ENCODE results near the gene VSIR.

Gene VSIR

DNA sequence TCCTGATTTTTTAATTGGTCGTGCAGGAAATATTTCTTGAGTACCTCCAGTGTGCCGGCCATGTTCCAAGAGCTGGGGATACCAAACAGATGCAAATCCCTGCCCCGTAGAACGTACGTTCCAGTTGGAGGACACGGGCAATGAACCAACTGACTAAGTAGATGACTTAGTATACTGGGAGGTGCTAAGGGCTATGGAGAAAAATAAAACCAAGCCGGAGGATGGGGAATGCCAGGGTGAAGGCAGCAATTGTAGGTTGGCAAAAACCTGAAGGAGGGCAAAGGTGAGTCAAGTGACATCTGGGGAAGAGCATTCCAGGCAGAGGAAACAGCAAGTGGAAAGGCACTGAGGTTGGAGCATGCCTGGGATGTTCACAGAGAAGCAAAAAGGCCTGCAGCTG, 6.8 kb upstream of the VSIR start:
- TF ChIP-seq, protein P1, sequence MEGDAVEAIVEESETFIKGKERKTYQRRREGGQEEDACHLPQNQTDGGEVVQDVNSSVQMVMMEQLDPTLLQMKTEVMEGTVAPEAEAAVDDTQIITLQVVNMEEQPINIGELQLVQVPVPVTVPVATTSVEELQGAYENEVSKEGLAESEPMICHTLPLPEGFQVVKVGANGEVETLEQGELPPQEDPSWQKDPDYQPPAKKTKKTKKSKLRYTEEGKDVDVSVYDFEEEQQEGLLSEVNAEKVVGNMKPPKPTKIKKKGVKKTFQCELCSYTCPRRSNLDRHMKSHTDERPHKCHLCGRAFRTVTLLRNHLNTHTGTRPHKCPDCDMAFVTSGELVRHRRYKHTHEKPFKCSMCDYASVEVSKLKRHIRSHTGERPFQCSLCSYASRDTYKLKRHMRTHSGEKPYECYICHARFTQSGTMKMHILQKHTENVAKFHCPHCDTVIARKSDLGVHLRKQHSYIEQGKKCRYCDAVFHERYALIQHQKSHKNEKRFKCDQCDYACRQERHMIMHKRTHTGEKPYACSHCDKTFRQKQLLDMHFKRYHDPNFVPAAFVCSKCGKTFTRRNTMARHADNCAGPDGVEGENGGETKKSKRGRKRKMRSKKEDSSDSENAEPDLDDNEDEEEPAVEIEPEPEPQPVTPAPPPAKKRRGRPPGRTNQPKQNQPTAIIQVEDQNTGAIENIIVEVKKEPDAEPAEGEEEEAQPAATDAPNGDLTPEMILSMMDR (IDR thresholded peaks at IDR 0.05; ENCODE audit: control extremely low read depth, extremely low read depth, low read depth, missing control alignments), result no peak
- POLR2A ChIA-PET, result no interaction called here
- CTCF ChIA-PET, result interaction anchor here (1.6 to 5.2 kb wide), 2 partner anchors 16 to 32 kb away, joined by 3 to 20 read pairs; no protein-coding TSS in a partner anchor
- DNase-seq (ENCODE audit: extremely low spot score), result no peak

GRCh38 chr10:71779641-71780040, 6.3 kb upstream of the VSIR start:
- no peak for DNase-seq (ENCODE audit: extremely low spot score)

GRCh38 chr10:71778071-71778825, 4.9 kb upstream of the VSIR start:
- ChIA-PET POLR2A (no interaction called here), CTCF (interaction anchor here (1.2 to 2.8 kb wide), 4 partner anchors 14 to 118 kb away, joined by 3 to 14 read pairs (median 5); no protein-coding TSS in a partner anchor)
- DNase-seq (ENCODE audit: extremely low spot score), result no peak
- TF ChIP-seq, protein P1 (IDR thresholded peaks at IDR 0.05; ENCODE audit: control extremely low read depth, extremely low read depth, low read depth, missing control alignments), result no peak

More at GRCh38 chr10:71779641-71780040, 6.3 kb upstream of the VSIR start:
- TF ChIP-seq, protein P1 (IDR thresholded peaks at IDR 0.05; ENCODE audit: control extremely low read depth, extremely low read depth, low read depth, missing control alignments), result no peak
- POLR2A ChIA-PET, result no interaction called here
- CTCF ChIA-PET, result interaction anchor here (1.6 to 5.2 kb wide), 2 partner anchors 16 to 32 kb away, joined by 3 to 20 read pairs; no protein-coding TSS in a partner anchor

- TF ChIP-seq, protein P1 (IDR thresholded peaks at IDR 0.05; ENCODE audit: control extremely low read depth, extremely low read depth, low read depth, missing control alignments), result no peak
- DNase-seq (ENCODE audit: extremely low spot score), result no peak
- POLR2A ChIA-PET, result no interaction called here
- CTCF ChIA-PET, result interaction anchor here (0.8 to 2.8 kb wide), 6 partner anchors 9 to 119 kb away, joined by 3 to 14 read pairs (median 4); no protein-coding TSS in a partner anchor
Observed at GRCh38 chr10:71777213-71777985, 4.1 kb upstream of the VSIR start.

DNA sequence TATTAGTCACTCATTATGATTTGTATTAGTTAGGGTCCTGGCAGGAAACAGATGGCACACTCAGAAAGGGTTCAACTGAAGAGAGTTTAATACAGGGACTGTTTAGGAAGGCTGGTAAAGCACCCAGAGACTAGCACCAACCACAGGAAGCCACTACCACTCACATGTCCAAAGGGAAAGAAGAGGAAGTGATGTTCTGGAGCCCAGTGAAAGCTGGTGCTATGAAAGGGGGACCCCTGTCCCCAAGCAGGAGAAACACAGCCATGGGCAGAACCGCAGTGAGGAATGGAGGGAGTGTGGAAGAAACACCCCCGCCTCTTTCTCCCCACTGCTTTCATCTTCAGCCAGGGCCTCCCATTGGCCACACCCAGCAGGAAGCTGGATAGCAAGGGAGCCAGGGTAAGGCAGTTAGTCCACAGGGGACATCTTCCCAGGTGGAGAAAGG, 3.2 kb upstream of the VSIR start:
- TF ChIP-seq, protein P1 (IDR thresholded peaks at IDR 0.05; ENCODE audit: control extremely low read depth, extremely low read depth, low read depth, missing control alignments), result no peak
- no peak for DNase-seq (ENCODE audit: extremely low spot score)
- POLR2A ChIA-PET, result no interaction called here

More for the DNA sequence above, 3.2 kb upstream of the VSIR start:
- CTCF ChIA-PET, result interaction anchor here (1.0 to 2.8 kb wide), 5 partner anchors 10 to 80 kb away, joined by 3 to 14 read pairs (median 4); no protein-coding TSS in a partner anchor

All from GM10248 (cell line).